Astrocyte (in vitro differentiated cells and primary cell): ENCODE results near the gene MTMR4. TPM values are rescaled to one million over a fixed set of nuclear protein-coding genes. Genes with fewer than 3 reads are reported as not detected.

ENCODE experiments used
- DNase-seq: peaks from one replicate; pipeline ENCODE4 v3.0.0-alpha.2; 2010; ENCODE audit warnings: low read depth
- FAIRE-seq: peaks from 2 replicates; lab custom pipeline; 2011; peaks lifted over from hg19 to GRCh38; lab: Jason Lieb, UNC
- H2AFZ ChIP-seq: 2 replicates; pipeline ENCODE4 v1.6.0; 2012; ENCODE audit warnings: low read depth, low read length, inconsistent platforms
- H3K27ac ChIP-seq: 2 replicates; pipeline ENCODE4 v1.5.1; 2011; ENCODE audit warnings: low read depth, low read length, inconsistent platforms
- H3K27me3 ChIP-seq: 2 replicates; pipeline ENCODE4 v1.6.0; 2011; ENCODE audit warnings: low read length, inconsistent platforms; ENCODE audit not compliant: insufficient read depth
- H3K36me3 ChIP-seq: 2 replicates; pipeline ENCODE4 v1.5.1; 2011; ENCODE audit warnings: low read length, inconsistent platforms; ENCODE audit not compliant: insufficient read depth
- H3K4me1 ChIP-seq: 2 replicates; pipeline ENCODE4 v1.5.1; 2011; ENCODE audit warnings: low read length, inconsistent platforms; ENCODE audit not compliant: insufficient read depth
- H3K4me2 ChIP-seq: 2 replicates; pipeline ENCODE4 v1.6.0; 2012; ENCODE audit warnings: low read length, inconsistent platforms
- H3K4me3 ChIP-seq: 2 replicates; pipeline ENCODE4 v1.5.1; 2011; ENCODE audit warnings: low read depth, mild to moderate bottlenecking, low read length, inconsistent platforms; ENCODE audit not compliant: insufficient read depth
- H3K79me2 ChIP-seq: 2 replicates; pipeline ENCODE4 v1.6.0; 2012; ENCODE audit warnings: mild to moderate bottlenecking, low read length, inconsistent platforms; ENCODE audit not compliant: insufficient read depth
- H3K9ac ChIP-seq: 2 replicates; pipeline ENCODE4 v1.6.0; 2012; ENCODE audit warnings: mild to moderate bottlenecking, low read length, inconsistent platforms
- H3K9me3 ChIP-seq: 2 replicates; pipeline ENCODE4 v1.5.1; 2012; ENCODE audit warnings: low read depth, mild to moderate bottlenecking, low read length, inconsistent platforms; ENCODE audit not compliant: insufficient read depth
- H4K20me1 ChIP-seq: 2 replicates; pipeline ENCODE4 v1.6.0; 2012; ENCODE audit warnings: low read length, inconsistent platforms; ENCODE audit not compliant: insufficient read depth
- H3K27ac Mint-ChIP-seq: one replicate; pipeline ENCODE4 v1.8.0; 2021; ENCODE audit warnings: mild to moderate bottlenecking, mixed read lengths; ENCODE audit not compliant: unreplicated experiment
- H3K27me3 Mint-ChIP-seq: one replicate; pipeline ENCODE4 v1.8.0; 2021; ENCODE audit warnings: low read depth, mixed read lengths; ENCODE audit not compliant: unreplicated experiment
- H3K36me3 Mint-ChIP-seq: one replicate; pipeline ENCODE4 v1.8.0; 2021; ENCODE audit warnings: low read depth, mixed read lengths; ENCODE audit not compliant: unreplicated experiment
- H3K4me1 Mint-ChIP-seq: one replicate; pipeline ENCODE4 v1.8.0; 2021; ENCODE audit warnings: low read depth, mixed read lengths; ENCODE audit not compliant: unreplicated experiment
- H3K4me3 Mint-ChIP-seq: one replicate; pipeline ENCODE4 v1.8.0; 2021; ENCODE audit warnings: mild to moderate bottlenecking, moderate library complexity, mixed read lengths; ENCODE audit not compliant: unreplicated experiment
- H3K9me3 Mint-ChIP-seq: one replicate; pipeline ENCODE4 v1.8.0; 2021; ENCODE audit warnings: mild to moderate bottlenecking, mixed read lengths; ENCODE audit not compliant: unreplicated experiment
- CTCF ChIP-seq: IDR thresholded peaks from 2 replicates; pipeline ENCODE4 v1.5.1; 2011; ENCODE audit warnings: low read depth, mild to moderate bottlenecking, inconsistent platforms, low read length, moderate library complexity; ENCODE audit not compliant: insufficient read depth
- EZH2 ChIP-seq: IDR thresholded peaks from 2 replicates; pipeline ENCODE4 v1.6.1; 2012; ENCODE audit warnings: mild to moderate bottlenecking, low read length, inconsistent platforms; ENCODE audit not compliant: insufficient read depth
- total RNA-seq: library from RNA; stranded (reverse); gene quantifications from 2 replicates; pipeline ENCODE4 v1.2.1, GENCODE V29; 2021

Gene MTMR4
- total RNA-seq, 1 donor from 2014 or later, result 17.6 TPM

DNA sequence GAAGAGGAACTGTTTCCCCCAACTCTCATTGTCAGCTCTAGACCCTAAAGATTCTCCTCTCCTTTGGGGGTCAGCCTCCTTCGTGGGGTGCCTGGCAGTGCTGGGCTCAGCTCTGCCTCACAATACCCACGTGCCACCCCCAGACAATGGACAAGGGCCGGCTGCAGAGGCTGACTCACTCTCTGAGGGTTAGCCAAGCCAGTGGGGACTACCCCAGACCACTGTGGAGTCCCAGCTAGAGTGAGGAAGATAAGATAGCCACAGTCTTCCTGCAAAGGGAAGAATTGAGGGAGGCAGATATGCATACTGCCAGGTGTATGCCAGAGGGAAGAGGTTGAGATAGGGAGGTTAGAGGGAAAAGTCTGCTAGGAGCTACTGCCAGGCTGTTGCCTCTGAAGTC lies 13.5 kb upstream of the MTMR4 start:
- H3K4me3 ChIP-seq, result no peak overlapping the region
- FAIRE-seq, result no peak
- H3K27me3 ChIP-seq, result peaks cover 10% of the 10 kb centered on the region
- H3K79me2 ChIP-seq, result no peaks in the 10 kb centered on the region
- no peak overlapping the region for H2AFZ ChIP-seq
- H4K20me1 ChIP-seq, result no peaks in the 10 kb centered on the region
- H3K36me3 Mint-ChIP-seq, result no peaks in the 10 kb centered on the region
- H3K27ac Mint-ChIP-seq, result no peak overlapping the region
- H3K9me3 Mint-ChIP-seq, result peaks cover 2% of the 10 kb centered on the region
- H3K4me2 ChIP-seq, result no peak overlapping the region
- TF ChIP-seq EZH2, result no peak
- peaks cover 41% of the 10 kb centered on the region for H3K4me1 ChIP-seq
- peak; percentile 77 for DNase-seq
- H3K27me3 Mint-ChIP-seq, result peaks cover 28% of the 10 kb centered on the region
- H3K36me3 ChIP-seq, result no peaks in the 10 kb centered on the region
- H3K4me3 Mint-ChIP-seq, result peak overlapping the region; percentile 27
- H3K9ac ChIP-seq, result no peak overlapping the region
- H3K27ac ChIP-seq, result no peak overlapping the region
- no peaks in the 10 kb centered on the region for H3K9me3 ChIP-seq
- H3K4me1 Mint-ChIP-seq, result peaks cover 35% of the 10 kb centered on the region

DNA sequence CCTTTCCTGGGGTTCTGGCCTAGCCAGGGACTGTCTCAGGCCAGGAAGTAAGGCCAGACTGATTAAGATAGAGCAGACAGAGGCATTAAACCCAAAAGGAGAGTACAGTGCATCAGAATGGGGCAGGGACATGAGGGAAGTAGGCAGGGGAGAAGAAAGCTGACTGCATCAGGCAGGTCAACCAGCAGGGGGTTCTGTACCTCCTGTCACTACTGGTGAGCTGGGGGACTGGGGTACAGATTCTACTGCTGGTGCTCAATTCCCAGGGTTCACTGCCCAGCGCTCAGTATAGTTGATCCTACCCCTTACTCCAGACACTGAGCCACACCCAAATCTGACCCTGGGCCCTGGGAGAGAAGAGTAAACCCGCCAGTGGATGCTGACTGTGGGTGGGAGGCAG lies 12.9 kb upstream of the MTMR4 start:
- Mint-ChIP-seq H3K4me3 (no peak overlapping the region), H3K4me1 (peaks cover 35% of the 10 kb centered on the region), H3K36me3 (no peaks in the 10 kb centered on the region), H3K9me3 (peaks cover 2% of the 10 kb centered on the region), H3K27me3 (peaks cover 23% of the 10 kb centered on the region), H3K27ac (no peak overlapping the region)
- Histone ChIP-seq H3K4me1 (peaks cover 37% of the 10 kb centered on the region), H3K9me3 (no peaks in the 10 kb centered on the region), H3K27ac (no peak overlapping the region), H2AFZ (no peak overlapping the region), H3K4me2 (no peak overlapping the region), H3K36me3 (no peaks in the 10 kb centered on the region), H3K27me3 (peaks cover 4% of the 10 kb centered on the region), H3K79me2 (no peaks in the 10 kb centered on the region), H3K4me3 (no peak overlapping the region), H4K20me1 (no peaks in the 10 kb centered on the region), H3K9ac (no peak overlapping the region)
- FAIRE-seq, result no peak
- no peak for DNase-seq
- TF ChIP-seq EZH2, result no peak
- no peak for TF ChIP-seq CTCF

DNA sequence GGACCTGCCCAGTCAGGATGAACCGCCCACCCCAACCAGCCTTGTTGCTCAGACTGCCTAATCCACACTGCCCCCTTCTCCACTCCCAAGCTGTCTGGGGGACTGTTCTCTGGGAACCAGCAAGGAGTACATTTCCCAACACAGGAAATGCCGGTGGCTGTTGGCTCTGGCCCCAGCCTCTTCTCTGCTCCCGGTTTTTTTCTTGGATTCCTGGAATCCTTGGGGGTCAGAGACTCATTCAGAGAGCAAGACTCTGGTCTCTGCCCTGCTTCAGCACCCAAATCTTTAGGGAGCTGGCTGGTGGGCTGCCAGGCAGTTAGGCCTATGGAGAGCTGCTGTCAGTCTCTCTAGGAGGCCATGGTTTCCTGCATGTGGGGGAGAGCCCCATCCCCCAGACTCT lies 10.8 kb upstream of the MTMR4 start:
- Mint-ChIP-seq H3K36me3 (no peaks in the 10 kb centered on the region), H3K9me3 (peaks cover 2% of the 10 kb centered on the region), H3K27ac (peak overlapping the region; percentile 0), H3K4me3 (no peak overlapping the region), H3K27me3 (peaks cover 22% of the 10 kb centered on the region), H3K4me1 (peaks cover 35% of the 10 kb centered on the region)
- peaks cover 33% of the 10 kb centered on the region for H3K4me1 ChIP-seq
- no peak overlapping the region for H3K4me3 ChIP-seq
- FAIRE-seq (no peak), DNase-seq (peak; percentile 85)
- H3K36me3 ChIP-seq, result no peaks in the 10 kb centered on the region
- H2AFZ ChIP-seq, result peak overlapping the region; percentile 35
- no peaks in the 10 kb centered on the region for H3K27me3 ChIP-seq
- peak overlapping the region; percentile 50 for H3K27ac ChIP-seq
- peak overlapping the region; percentile 36 for H3K9ac ChIP-seq
- peak overlapping the region; percentile 58 for H3K4me2 ChIP-seq
- no peaks in the 10 kb centered on the region for H3K9me3 ChIP-seq
- no peaks in the 10 kb centered on the region for H4K20me1 ChIP-seq
- no peaks in the 10 kb centered on the region for H3K79me2 ChIP-seq
- TF ChIP-seq EZH2 (no peak), CTCF (no peak)
